ENCODE data around the gene CDC42EP1. TPM values are rescaled to one million over a fixed set of nuclear protein-coding genes. Genes with fewer than 3 reads are reported as not detected.

CDC42EP1 gene
- total RNA-seq, 1 experiment from 2014 or later: 12.7 TPM

- no peak for TF ChIP-seq ZMAT4 (CRISPR knock-in tag; IDR thresholded peaks at IDR 0.05)
- TF ChIP-seq, protein P1, sequence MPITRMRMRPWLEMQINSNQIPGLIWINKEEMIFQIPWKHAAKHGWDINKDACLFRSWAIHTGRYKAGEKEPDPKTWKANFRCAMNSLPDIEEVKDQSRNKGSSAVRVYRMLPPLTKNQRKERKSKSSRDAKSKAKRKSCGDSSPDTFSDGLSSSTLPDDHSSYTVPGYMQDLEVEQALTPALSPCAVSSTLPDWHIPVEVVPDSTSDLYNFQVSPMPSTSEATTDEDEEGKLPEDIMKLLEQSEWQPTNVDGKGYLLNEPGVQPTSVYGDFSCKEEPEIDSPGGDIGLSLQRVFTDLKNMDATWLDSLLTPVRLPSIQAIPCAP (CRISPR knock-in tag; IDR thresholded peaks at IDR 0.05): no peak
- no peak for TF ChIP-seq TEAD1 (CRISPR knock-in tag; IDR thresholded peaks at IDR 0.05)
- no peak for TF ChIP-seq PREB (CRISPR knock-in tag; IDR thresholded peaks at IDR 0.05; ENCODE audit: borderline replicate concordance)
- no peak for TF ChIP-seq MLX (CRISPR knock-in tag; IDR thresholded peaks at IDR 0.05)
- TF ChIP-seq, protein P2, sequence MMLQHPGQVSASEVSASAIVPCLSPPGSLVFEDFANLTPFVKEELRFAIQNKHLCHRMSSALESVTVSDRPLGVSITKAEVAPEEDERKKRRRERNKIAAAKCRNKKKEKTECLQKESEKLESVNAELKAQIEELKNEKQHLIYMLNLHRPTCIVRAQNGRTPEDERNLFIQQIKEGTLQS (CRISPR knock-in tag; conservative IDR thresholded peaks at IDR 0.05): no peak
- no peak for TF ChIP-seq SMAD3 (CRISPR knock-in tag; IDR thresholded peaks at IDR 0.05; ENCODE audit: borderline replicate concordance)
- TF ChIP-seq, protein P3, sequence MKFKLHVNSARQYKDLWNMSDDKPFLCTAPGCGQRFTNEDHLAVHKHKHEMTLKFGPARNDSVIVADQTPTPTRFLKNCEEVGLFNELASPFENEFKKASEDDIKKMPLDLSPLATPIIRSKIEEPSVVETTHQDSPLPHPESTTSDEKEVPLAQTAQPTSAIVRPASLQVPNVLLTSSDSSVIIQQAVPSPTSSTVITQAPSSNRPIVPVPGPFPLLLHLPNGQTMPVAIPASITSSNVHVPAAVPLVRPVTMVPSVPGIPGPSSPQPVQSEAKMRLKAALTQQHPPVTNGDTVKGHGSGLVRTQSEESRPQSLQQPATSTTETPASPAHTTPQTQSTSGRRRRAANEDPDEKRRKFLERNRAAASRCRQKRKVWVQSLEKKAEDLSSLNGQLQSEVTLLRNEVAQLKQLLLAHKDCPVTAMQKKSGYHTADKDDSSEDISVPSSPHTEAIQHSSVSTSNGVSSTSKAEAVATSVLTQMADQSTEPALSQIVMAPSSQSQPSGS (CRISPR knock-in tag; IDR thresholded peaks at IDR 0.05; ENCODE audit: borderline replicate concordance, low read depth): no peak
- TF ChIP-seq ZNF121 (CRISPR knock-in tag; IDR thresholded peaks at IDR 0.05): no peak
- TF ChIP-seq, protein P4, sequence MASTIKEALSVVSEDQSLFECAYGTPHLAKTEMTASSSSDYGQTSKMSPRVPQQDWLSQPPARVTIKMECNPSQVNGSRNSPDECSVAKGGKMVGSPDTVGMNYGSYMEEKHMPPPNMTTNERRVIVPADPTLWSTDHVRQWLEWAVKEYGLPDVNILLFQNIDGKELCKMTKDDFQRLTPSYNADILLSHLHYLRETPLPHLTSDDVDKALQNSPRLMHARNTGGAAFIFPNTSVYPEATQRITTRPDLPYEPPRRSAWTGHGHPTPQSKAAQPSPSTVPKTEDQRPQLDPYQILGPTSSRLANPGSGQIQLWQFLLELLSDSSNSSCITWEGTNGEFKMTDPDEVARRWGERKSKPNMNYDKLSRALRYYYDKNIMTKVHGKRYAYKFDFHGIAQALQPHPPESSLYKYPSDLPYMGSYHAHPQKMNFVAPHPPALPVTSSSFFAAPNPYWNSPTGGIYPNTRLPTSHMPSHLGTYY (CRISPR knock-in tag; IDR thresholded peaks at IDR 0.05): no peak
These were observed 3.6 kb upstream of the CDC42EP1 start (continued) for GRCh38 chr22:37556710-37557109.

DNA sequence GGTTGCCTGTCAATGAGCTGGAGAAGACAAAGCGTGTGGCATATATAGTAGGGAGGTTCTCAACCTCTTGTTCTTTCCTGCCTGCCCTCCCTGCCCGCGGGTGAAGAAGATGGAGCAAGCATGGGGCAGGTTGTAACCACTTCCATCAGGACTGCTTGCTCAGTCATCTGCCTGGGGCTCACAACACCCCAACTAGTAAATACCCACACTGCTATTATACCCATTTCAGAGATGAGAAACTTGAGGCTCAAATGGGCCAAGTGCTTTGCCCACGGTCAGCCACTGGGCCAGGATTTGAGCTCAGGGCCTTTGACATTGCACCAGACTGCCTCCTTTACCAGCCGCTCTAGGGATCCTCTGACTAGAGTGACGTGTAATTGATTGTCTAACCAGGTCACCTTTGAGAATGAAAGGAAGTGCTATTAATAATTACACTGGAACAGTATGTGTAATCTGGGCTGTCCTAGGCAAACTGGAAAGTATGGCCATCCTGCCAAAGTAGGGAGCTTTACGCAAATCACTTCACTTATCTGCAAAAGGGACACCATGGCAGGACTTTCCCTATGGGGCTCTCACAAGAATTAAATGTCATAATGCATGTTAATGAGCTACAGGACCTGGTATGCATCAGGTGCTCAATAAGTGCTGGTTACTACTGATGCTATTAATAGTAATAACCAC, 2.8 kb upstream of the CDC42EP1 start:
- ChIA-PET CTCF (interaction anchor here (0.7 to 20.7 kb wide), 6 partner anchors 9 to 85 kb away, joined by 3 to 728 read pairs (median 8); no protein-coding TSS in a partner anchor), POLR2A (interaction anchor here (3.1 kb wide), 1 partner anchor 12 kb away, joined by 14 read pairs; no protein-coding TSS in a partner anchor)
- Mint-ChIP-seq H3K4me1 (peaks cover 49% of the 10 kb centered on the region), H3K36me3 (no peaks in the 10 kb centered on the region), H3K9me3 (no peaks in the 10 kb centered on the region), H3K27ac (no peak overlapping the region), H3K27me3 (ENCODE audit: low read depth) (peaks cover 61% of the 10 kb centered on the region), H3K4me3 (no peak overlapping the region)
- DNase-seq (ENCODE audit: low spot score) (no peak), ATAC-seq (no peak)
- no peak for TF ChIP-seq OVOL2 (CRISPR knock-in tag; IDR thresholded peaks at IDR 0.05; ENCODE audit: borderline replicate concordance)
- TF ChIP-seq, protein P5, sequence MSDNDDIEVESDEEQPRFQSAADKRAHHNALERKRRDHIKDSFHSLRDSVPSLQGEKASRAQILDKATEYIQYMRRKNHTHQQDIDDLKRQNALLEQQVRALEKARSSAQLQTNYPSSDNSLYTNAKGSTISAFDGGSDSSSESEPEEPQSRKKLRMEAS (CRISPR knock-in tag; IDR thresholded peaks at IDR 0.05): no peak
- no peak for TF ChIP-seq PREB (CRISPR knock-in tag; IDR thresholded peaks at IDR 0.05; ENCODE audit: borderline replicate concordance)
- no peak for TF ChIP-seq ATF1 (CRISPR knock-in tag; IDR thresholded peaks at IDR 0.05)
- no peak for TF ChIP-seq ETV6 (CRISPR knock-in tag; IDR thresholded peaks at IDR 0.05)
- TF ChIP-seq, protein P4 (CRISPR knock-in tag; IDR thresholded peaks at IDR 0.05): no peak
- TF ChIP-seq ZMAT4 (CRISPR knock-in tag; IDR thresholded peaks at IDR 0.05): no peak
- TF ChIP-seq TCF7 (CRISPR knock-in tag; IDR thresholded peaks at IDR 0.05; ENCODE audit: low read depth): no peak
- TF ChIP-seq ARID4B (CRISPR knock-in tag; IDR thresholded peaks at IDR 0.05; ENCODE audit: borderline replicate concordance): no peak
- no peak for TF ChIP-seq RORB (CRISPR knock-in tag; IDR thresholded peaks at IDR 0.05)

Measured in WTC11 (cell line).